ENCODE results near the gene TRPM1.

TRPM1 gene

DNA sequence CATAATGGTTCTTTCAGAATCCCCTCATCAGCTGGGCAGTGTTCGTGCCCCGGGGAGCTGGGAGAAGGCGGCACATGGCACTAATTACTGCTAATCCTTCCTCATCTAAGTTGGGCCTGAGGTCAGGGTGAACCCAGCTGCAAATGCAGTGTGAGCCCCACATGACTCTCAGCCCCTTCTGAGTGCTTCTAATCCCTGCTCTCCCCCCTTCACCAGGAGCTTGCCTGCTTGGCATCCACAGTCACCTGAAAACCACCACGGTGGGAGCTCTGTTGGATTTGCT lies 455 bp upstream of the TRPM1 start:
- H3K27ac ChIP-seq, result no peak overlapping the region
- TF ChIP-seq ZFX (IDR thresholded peaks at IDR 0.05; ENCODE audit: borderline replicate concordance), result no peak
- TF ChIP-seq, protein P1, sequence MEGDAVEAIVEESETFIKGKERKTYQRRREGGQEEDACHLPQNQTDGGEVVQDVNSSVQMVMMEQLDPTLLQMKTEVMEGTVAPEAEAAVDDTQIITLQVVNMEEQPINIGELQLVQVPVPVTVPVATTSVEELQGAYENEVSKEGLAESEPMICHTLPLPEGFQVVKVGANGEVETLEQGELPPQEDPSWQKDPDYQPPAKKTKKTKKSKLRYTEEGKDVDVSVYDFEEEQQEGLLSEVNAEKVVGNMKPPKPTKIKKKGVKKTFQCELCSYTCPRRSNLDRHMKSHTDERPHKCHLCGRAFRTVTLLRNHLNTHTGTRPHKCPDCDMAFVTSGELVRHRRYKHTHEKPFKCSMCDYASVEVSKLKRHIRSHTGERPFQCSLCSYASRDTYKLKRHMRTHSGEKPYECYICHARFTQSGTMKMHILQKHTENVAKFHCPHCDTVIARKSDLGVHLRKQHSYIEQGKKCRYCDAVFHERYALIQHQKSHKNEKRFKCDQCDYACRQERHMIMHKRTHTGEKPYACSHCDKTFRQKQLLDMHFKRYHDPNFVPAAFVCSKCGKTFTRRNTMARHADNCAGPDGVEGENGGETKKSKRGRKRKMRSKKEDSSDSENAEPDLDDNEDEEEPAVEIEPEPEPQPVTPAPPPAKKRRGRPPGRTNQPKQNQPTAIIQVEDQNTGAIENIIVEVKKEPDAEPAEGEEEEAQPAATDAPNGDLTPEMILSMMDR (IDR thresholded peaks at IDR 0.05), result no peak

- no peak overlapping the region for H3K27ac ChIP-seq
- no peak for TF ChIP-seq ZFX (IDR thresholded peaks at IDR 0.05; ENCODE audit: borderline replicate concordance)
- TF ChIP-seq, protein P1 (IDR thresholded peaks at IDR 0.05), result no peak
These were observed 787 bp downstream of the TRPM1 start for GRCh38 chr15:31100738-31101137.

DNA sequence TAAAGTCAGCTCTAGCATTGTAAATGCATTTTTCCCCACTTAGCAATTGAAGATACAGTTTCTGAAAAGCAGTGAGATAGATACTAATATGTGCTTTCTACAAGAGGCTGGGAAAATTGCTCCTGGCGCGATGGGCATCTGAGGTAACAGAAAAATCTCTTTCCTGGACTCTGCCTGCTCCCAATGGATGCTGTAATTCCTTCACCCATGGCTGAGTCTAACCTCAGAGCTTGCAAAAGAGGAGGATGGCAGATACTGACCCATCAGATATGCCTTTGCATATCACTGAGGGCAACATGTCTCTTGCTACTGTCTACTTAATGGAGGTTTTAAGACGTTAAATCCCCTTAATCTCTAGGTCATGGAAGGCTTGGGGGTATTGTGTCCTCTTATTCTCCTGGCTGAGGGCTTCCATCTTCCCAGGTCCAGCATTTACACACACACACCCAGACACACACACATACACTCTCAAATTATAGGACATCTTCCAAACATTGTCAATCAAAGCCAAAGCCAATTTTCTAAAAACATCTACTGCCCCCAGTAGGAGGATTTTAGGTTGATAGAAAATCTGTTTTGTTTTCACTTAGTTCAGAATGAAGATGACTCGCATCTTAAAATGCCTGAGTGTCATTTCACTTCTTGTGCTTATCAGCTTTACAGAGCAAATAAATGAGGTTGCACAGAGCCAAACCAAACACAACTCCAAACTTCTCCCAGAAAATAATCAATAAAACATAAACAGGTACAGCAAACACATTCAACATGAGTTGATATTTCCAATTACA lies 2.4 kb downstream of the TRPM1 start:
- no peak for TF ChIP-seq ZFX (IDR thresholded peaks at IDR 0.05; ENCODE audit: borderline replicate concordance)
- TF ChIP-seq, protein P1 (IDR thresholded peaks at IDR 0.05), result no peak

GRCh38 chr15:31098491-31098917 lies 3.0 kb downstream of the TRPM1 start:
- no peak overlapping the region for H3K27ac ChIP-seq
- no peak for TF ChIP-seq ZFX (IDR thresholded peaks at IDR 0.05; ENCODE audit: borderline replicate concordance)
- TF ChIP-seq, protein P1 (IDR thresholded peaks at IDR 0.05), result no peak

More for the DNA sequence above, 2.4 kb downstream of the TRPM1 start:
- H3K27ac ChIP-seq, result no peak overlapping the region

GRCh38 chr15:31096563-31096962 lies 5.0 kb downstream of the TRPM1 start:
- H3K27ac ChIP-seq, result no peak overlapping the region
- TF ChIP-seq, protein P1 (IDR thresholded peaks at IDR 0.05), result no peak
- no peak for TF ChIP-seq ZFX (IDR thresholded peaks at IDR 0.05; ENCODE audit: borderline replicate concordance)

- no peak for TF ChIP-seq ZFX (IDR thresholded peaks at IDR 0.05; ENCODE audit: borderline replicate concordance)
- no peak overlapping the region for H3K27ac ChIP-seq
These were observed 10.0 kb downstream of the TRPM1 start for GRCh38 chr15:31091481-31091880.

DNA sequence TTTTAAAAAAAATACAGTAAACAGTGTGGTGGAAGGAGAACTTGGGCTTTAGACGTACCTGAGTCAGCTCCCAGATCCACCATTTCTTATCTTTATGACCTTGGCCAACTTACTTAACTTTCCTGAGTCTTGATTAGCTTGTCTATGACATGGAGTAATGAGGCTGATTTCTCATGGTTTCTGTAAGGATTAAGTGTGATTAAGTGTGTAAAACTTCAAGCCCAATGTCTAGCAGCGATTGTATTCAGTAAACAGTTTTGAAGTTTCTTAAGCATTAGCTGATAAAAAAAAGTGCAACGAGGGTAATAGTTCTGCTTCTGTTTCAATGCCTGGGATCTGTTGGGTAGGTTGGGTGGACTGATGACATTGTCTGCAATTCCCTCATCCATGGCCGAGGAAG lies 10.8 kb downstream of the TRPM1 start:
- TF ChIP-seq, protein P1 (IDR thresholded peaks at IDR 0.05), result no peak
- no peak for TF ChIP-seq ZFX (IDR thresholded peaks at IDR 0.05; ENCODE audit: borderline replicate concordance)
- H3K27ac ChIP-seq, result no peak overlapping the region
